Measurements from ENCODE around the gene VWA3B.

The VWA3B gene

DNA sequence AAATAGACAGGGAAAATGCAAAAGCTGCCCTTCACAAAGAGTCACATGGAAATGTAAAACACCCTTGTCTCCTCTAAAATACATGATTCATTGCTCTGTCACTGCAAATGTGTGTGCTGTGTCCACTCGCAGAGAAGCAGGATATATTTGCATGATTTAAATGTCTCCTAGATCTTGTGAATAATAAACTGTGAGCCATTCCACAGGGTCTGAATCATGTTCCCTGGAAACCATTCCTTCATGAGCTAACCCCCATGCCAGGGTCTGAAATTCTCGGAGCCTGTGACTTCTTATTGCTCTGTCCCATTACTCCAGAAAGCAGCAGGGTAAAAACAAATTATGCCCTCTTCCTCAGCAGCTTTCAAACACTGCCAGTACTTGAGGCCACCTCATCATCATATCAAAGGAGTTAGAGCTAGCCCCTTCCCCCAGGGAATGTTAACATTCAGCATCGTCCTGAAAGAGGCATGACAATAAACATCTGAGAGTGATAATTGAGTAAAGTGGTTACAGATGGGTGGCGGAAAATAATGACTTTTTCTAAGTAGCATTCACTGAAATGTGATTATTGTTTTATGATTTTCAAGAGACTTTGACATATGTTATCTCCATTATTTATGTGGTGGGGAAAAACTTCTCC, 247.6 kb downstream of the VWA3B start:
- peak; percentile 66 for DNase-seq (ENCODE audit: low read depth)
- TF ChIP-seq, protein P1, sequence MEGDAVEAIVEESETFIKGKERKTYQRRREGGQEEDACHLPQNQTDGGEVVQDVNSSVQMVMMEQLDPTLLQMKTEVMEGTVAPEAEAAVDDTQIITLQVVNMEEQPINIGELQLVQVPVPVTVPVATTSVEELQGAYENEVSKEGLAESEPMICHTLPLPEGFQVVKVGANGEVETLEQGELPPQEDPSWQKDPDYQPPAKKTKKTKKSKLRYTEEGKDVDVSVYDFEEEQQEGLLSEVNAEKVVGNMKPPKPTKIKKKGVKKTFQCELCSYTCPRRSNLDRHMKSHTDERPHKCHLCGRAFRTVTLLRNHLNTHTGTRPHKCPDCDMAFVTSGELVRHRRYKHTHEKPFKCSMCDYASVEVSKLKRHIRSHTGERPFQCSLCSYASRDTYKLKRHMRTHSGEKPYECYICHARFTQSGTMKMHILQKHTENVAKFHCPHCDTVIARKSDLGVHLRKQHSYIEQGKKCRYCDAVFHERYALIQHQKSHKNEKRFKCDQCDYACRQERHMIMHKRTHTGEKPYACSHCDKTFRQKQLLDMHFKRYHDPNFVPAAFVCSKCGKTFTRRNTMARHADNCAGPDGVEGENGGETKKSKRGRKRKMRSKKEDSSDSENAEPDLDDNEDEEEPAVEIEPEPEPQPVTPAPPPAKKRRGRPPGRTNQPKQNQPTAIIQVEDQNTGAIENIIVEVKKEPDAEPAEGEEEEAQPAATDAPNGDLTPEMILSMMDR (conservative IDR thresholded peaks at IDR 0.05; ENCODE audit: low read depth, low read length) = no peak
- H3K4me3 ChIP-seq (ENCODE audit: low read depth, low read length) = no peak overlapping the region

DNA sequence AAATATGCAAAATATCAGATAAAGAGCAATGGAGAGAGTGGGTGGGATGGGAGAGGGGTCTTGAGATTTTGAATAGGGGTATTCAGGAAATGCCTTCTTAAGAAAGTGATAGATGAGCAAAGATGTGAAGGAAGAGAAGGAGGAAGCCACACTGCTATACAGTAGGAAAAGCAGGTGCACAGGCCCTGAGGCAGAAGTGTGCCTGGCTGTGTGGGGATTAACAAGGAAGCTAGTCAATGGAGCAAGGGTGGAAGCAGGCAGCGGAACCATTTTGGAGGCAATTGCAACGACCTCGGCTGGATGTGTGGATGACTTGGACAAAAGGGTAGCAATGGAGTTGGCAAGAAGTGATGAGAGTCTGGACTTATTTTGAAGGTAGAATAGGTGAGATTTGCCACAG, 248.3 kb downstream of the VWA3B start:
- TF ChIP-seq, protein P1 (conservative IDR thresholded peaks at IDR 0.05; ENCODE audit: low read depth, low read length) = no peak
- DNase-seq (ENCODE audit: low read depth) = no peak
- no peak overlapping the region for H3K4me3 ChIP-seq (ENCODE audit: low read depth, low read length)

DNA sequence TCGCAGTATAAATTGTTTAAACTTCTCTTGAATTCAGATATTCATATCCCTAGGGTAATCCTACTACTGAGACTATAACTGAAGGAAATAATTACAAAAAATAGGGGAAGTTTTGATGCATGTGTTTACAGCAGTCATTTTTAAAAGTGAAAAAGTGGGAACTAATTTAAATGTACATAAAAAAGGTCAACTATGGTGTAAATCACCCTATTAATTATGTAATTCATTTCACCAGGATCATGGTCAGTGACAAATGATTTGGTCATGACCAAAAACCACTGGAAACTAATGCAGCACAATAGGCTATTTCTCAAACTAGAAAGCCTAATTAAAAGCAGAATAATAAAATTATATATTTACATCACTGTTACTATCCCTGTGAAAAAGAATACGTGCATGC, 254.3 kb downstream of the VWA3B start:
- DNase-seq (ENCODE audit: low read depth) = no peak
- no peak overlapping the region for H3K4me3 ChIP-seq (ENCODE audit: low read depth, low read length)
- TF ChIP-seq, protein P1 (conservative IDR thresholded peaks at IDR 0.05; ENCODE audit: low read depth, low read length) = no peak

DNA sequence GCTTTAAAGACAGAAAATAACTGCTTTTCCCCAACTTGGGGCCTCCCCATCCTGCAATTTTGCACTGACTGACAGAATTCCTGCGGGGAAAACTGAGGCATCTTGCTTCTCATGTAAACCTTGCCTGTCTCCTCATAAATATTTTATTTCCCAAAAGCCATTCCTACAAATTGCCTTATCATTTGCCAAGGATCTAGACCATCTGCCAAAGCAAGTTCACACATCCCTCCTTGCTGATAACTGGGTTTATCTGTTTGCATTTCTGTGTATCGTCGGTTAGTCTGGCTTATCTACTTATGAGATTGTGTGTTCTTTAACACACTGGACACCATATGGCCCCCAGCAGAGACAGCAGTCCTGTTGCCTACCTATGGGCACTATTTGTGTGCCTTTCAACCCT, 256.3 kb downstream of the VWA3B start:
- no peak overlapping the region for H3K4me3 ChIP-seq (ENCODE audit: low read depth, low read length)
- TF ChIP-seq, protein P1 (conservative IDR thresholded peaks at IDR 0.05; ENCODE audit: low read depth, low read length) = no peak
- no peak for DNase-seq (ENCODE audit: low read depth)

DNA sequence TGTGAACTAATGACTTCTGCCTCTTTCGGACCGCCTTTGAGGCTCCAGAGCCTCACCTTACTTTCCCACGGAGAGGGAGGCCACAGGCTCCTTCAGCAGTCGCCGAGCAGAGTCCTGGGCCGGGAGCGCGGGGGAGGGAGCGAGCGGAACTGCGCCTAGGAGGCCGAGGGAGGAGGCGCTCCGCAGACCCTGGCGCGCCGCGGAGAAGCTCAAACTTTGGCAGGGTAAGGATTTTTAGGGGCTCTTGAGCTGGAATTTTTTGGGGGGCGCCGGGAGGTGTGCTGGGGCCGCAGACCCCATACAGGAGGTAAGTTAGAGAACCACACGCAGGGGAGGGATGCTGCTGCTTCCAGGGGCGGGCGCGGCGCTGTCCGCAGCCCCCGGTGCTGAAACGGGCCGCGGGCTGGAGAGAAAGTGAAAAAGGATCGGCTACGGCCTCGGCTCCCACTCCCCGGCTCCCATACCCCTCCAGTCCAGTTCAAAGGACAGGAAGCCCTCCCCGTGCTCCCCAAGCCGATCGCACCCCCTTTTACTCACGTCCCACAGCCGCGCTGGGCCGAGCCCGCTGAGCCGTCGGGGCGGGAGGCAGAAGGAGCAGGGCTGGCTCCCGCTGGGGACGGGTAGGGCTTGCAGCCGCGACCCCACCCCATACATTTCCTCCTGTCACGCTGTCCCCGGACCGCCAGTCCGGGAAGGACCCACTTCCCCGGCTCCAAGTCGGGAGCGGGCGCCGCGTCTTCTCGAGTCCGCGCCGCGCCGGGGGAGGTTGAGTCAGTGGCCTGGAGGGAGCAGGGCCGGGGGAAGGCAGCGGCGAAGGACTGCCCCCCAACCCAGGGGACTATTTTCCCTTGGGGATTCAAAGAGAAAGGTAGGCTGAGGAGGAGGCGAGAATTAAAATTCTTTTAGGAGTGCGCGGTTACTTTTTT, 259.6 kb downstream of the VWA3B start, which contains the start of gene CNGA3:
TSS of gene CNGA3 (plus strand) at position 146 of the 926 bp plus-strand sequence. CDS start 23,520 bp downstream, outside the sequence.
- DNase-seq (ENCODE audit: low read depth) = peak; percentile 26
- TF ChIP-seq, protein P1 (conservative IDR thresholded peaks at IDR 0.05; ENCODE audit: low read depth, low read length) = no peak
- peak within 1 kb of the TSS; percentile 14 for H3K4me3 ChIP-seq (ENCODE audit: low read depth, low read length)

DNA sequence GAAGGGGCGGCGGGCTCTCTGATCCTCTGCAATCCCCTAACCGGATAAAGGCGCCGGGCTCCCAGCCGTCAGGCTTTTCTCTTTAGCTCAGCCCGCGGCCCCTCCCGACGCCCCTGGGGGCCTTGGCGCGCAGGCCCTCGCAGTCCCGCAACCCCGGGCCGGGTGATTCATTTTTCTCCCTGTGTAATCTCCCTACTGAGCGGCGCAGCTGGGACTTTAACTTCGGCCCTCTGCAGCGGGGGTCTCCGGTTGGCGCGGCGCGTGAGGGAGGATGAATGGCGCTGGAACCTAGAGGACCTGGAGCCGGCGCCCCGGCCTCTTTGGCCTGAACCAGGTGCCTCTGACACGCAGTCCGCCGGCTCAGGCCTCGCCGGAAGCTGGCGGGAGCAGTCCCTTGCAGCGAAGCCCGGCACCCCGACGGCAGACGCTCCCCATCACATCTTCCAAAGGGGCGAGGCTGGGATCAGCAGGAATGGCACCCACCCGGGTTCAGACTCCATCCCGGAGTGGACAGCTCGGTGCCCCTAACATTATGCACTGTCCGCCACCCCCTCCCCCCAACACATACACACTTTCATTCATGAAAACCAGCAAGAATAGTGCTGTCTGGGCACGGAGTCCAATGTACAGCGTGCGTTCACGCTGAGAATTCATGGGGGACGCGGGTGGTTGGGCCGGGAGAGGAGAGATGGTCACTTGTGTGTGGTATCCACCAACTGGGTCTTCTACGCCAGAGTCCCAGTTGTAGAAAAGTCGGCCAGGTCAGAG, 260.5 kb downstream of the VWA3B start:
- TF ChIP-seq, protein P1 (conservative IDR thresholded peaks at IDR 0.05; ENCODE audit: low read depth, low read length) = no peak
- no peak for DNase-seq (ENCODE audit: low read depth)
- H3K4me3 ChIP-seq (ENCODE audit: low read depth, low read length) = no peak overlapping the region

All from choroid plexus epithelial cell (primary cell).